OCI-LY7 (cell line): ENCODE data around the gene PRR15L.

Experiments used
- EZH2phosphoT487 ChIP-seq: fragments of 200-600 bp; sonication (generic); IDR thresholded peaks from 2 replicates; pipeline ENCODE4 v1.6.1; 2018; ENCODE audit warnings: low read depth, borderline replicate concordance, mild to moderate bottlenecking, mixed run types, antibody characterized with exemption, low read length, moderate library complexity, mixed read lengths
- TF ChIP-seq, protein P1 (sequence below): fragments of 200-600 bp; sonication (generic); conservative IDR thresholded peaks from 2 replicates; pipeline ENCODE4 v1.5.1; 2014; ENCODE audit warnings: mild to moderate bottlenecking, antibody characterized with exemption, low read length, moderate library complexity, mixed read lengths

DNA sequence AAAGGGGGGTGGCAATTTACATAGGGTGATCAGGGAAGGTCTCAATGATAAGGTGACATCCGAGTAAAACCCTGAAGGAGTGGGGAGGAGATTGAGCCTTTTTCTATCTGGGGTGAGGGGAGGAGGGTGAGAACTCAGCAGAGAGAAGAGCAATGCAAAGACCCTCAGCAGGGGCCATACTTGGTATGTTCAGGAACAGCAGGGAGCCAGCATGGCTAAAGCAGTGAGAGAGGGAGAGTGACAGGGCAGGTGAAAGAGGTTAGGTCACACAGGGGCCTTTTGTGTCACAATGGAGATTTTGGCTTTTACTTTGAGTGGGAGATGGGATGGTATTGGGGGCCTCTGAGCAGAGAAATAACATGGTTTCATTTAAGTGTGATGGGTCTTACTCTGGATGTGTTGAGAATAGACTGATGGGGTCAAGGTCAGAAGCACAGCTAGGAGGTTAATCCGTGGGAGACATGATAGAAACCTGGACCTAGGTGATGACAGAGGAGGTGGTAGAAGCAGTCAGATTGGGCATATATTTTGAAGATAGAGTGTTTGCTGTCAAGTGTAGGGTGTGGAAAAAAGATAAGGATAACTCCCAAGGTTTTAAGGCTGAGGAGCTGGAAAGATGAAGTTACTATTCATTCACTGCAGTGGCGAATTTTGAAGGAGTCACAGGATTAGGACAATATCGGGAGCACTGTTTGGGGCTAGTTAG is 55.5 kb downstream of the PRR15L start:
- TF ChIP-seq, protein P1, sequence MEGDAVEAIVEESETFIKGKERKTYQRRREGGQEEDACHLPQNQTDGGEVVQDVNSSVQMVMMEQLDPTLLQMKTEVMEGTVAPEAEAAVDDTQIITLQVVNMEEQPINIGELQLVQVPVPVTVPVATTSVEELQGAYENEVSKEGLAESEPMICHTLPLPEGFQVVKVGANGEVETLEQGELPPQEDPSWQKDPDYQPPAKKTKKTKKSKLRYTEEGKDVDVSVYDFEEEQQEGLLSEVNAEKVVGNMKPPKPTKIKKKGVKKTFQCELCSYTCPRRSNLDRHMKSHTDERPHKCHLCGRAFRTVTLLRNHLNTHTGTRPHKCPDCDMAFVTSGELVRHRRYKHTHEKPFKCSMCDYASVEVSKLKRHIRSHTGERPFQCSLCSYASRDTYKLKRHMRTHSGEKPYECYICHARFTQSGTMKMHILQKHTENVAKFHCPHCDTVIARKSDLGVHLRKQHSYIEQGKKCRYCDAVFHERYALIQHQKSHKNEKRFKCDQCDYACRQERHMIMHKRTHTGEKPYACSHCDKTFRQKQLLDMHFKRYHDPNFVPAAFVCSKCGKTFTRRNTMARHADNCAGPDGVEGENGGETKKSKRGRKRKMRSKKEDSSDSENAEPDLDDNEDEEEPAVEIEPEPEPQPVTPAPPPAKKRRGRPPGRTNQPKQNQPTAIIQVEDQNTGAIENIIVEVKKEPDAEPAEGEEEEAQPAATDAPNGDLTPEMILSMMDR: no peak
- no peak for TF ChIP-seq EZH2phosphoT487
